Parathyroid adenoma (tissue), 2 donors: ENCODE results near the gene NOM1.
"Not testable (repeated sequence)": the region's sequence is repeated elsewhere in the genome, so short reads cannot be mapped to it uniquely, and the experiment has no call there.

Experiments used
- H2AFZ ChIP-seq: fragments of 300-600 bp; sonication (generic); one replicate; pipeline ENCODE4 v1.7.0; 2017; ENCODE audit warnings: antibody characterized with exemption, mild to moderate bottlenecking
- H3K27ac ChIP-seq: fragments of 300-600 bp; sonication (generic); one replicate; pipeline ENCODE4 v1.7.0; 2017
- H3K27me3 ChIP-seq: fragments of 300-600 bp; sonication (generic); one replicate; pipeline ENCODE4 v1.7.0; 2017; ENCODE audit warnings: low read length; ENCODE audit not compliant: control insufficient read depth, insufficient read depth
- H3K36me3 ChIP-seq: fragments of 300-600 bp; sonication (generic); one replicate; pipeline ENCODE4 v1.7.0; 2017; ENCODE audit warnings: low read length; ENCODE audit not compliant: control insufficient read depth, insufficient read depth
- H3K4me1 ChIP-seq: fragments of 300-600 bp; sonication (generic); one replicate; pipeline ENCODE4 v1.7.0; 2017; ENCODE audit warnings: control low read depth
- H3K4me2 ChIP-seq: fragments of 300-600 bp; sonication (generic); one replicate; pipeline ENCODE4 v1.7.0; 2017; ENCODE audit warnings: low read length
- H3K4me3 ChIP-seq: fragments of 300-600 bp; sonication (generic); one replicate; pipeline ENCODE4 v1.7.0; 2017; ENCODE audit warnings: low read depth, low read length
- H3K79me2 ChIP-seq: fragments of 300-600 bp; sonication (generic); one replicate; pipeline ENCODE4 v1.7.0; 2017; ENCODE audit warnings: control low read depth
- H3K9ac ChIP-seq: fragments of 300-600 bp; sonication (generic); one replicate; pipeline ENCODE4 v1.7.0; 2017; ENCODE audit warnings: mild to moderate bottlenecking
- H3K9me3 ChIP-seq: fragments of 300-600 bp; sonication (generic); one replicate; pipeline ENCODE4 v1.7.0; 2017; ENCODE audit warnings: low read length; ENCODE audit not compliant: control insufficient read depth
- CTCF ChIP-seq: fragments of 300-600 bp; sonication (generic); IDR thresholded peaks from one replicate; pipeline ENCODE4 v1.7.0; 2017; ENCODE audit warnings: antibody characterized with exemption, mild to moderate bottlenecking
- donor health status: primary hyperparathyroidism.

NOM1 gene

DNA sequence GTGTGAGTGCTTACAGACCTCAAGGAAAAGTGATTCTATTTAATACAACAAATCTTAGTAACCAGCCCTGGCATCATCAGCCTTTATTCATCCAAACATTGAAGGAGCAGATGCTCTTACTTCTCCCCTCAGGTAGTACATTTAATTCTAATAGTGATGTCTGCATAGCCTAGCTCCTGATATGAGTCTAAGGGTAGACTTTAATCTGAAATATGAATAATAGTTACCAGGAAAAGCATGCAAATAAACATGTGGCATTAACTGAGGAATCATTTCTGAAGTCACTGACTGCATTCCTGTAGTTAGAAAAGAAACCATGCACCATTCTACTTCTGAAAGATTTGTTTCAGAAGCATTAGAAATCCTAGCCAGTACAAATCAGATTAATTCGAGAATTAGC lies 30.9 kb upstream of the NOM1 start:
- Histone ChIP-seq H3K36me3 (no peaks in the 10 kb centered on the region), H3K4me1 (no peaks in the 10 kb centered on the region), H2AFZ (no peak overlapping the region), H3K9me3 (no peaks in the 10 kb centered on the region), H3K9ac (no peak overlapping the region), H3K4me2 (no peak overlapping the region), H3K27ac (no peak overlapping the region), H3K27me3 (no peaks in the 10 kb centered on the region), H3K79me2 (no peaks in the 10 kb centered on the region), H3K4me3 (no peak overlapping the region)
- TF ChIP-seq CTCF = no peak

GRCh38 chr7:156919132-156919713 lies 30.3 kb upstream of the NOM1 start:
- Histone ChIP-seq H2AFZ (no peak overlapping the region), H3K4me2 (no peak overlapping the region), H3K36me3 (no peaks in the 10 kb centered on the region), H3K4me3 (no peak overlapping the region), H3K79me2 (no peaks in the 10 kb centered on the region), H3K9ac (no peak overlapping the region), H3K4me1 (no peaks in the 10 kb centered on the region), H3K9me3 (no peaks in the 10 kb centered on the region), H3K27ac (no peak overlapping the region), H3K27me3 (no peaks in the 10 kb centered on the region)
- no peak for TF ChIP-seq CTCF

DNA sequence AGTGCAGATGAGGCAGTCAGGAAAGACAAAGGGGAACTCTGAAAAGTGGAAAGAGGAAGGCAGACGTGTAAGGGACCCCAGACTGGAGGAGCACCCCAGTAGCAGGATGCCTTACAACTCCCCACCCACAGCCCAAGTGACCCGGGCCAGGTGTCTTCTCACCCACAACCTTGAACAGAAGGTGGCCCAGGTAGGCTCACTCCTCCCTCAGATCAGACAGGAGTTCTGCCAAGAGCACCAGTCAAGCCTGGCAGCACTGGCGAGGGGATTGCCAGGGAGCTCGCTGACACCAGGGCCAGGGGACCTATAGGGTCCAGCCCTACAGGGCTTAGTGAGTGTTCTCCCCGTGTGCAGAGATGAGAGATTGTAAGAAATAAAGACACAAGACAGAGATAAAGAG lies 29.4 kb upstream of the NOM1 start:
- no peak overlapping the region for H3K4me2 ChIP-seq
- H3K4me3 ChIP-seq = no peak overlapping the region
- H3K9me3 ChIP-seq = no peaks in the 10 kb centered on the region
- no peak overlapping the region for H2AFZ ChIP-seq
- TF ChIP-seq CTCF = no peak
- H3K4me1 ChIP-seq = no peaks in the 10 kb centered on the region
- no peak overlapping the region for H3K27ac ChIP-seq
- no peak overlapping the region for H3K9ac ChIP-seq
- H3K36me3 ChIP-seq = no peaks in the 10 kb centered on the region
- no peaks in the 10 kb centered on the region for H3K27me3 ChIP-seq
- no peaks in the 10 kb centered on the region for H3K79me2 ChIP-seq

DNA sequence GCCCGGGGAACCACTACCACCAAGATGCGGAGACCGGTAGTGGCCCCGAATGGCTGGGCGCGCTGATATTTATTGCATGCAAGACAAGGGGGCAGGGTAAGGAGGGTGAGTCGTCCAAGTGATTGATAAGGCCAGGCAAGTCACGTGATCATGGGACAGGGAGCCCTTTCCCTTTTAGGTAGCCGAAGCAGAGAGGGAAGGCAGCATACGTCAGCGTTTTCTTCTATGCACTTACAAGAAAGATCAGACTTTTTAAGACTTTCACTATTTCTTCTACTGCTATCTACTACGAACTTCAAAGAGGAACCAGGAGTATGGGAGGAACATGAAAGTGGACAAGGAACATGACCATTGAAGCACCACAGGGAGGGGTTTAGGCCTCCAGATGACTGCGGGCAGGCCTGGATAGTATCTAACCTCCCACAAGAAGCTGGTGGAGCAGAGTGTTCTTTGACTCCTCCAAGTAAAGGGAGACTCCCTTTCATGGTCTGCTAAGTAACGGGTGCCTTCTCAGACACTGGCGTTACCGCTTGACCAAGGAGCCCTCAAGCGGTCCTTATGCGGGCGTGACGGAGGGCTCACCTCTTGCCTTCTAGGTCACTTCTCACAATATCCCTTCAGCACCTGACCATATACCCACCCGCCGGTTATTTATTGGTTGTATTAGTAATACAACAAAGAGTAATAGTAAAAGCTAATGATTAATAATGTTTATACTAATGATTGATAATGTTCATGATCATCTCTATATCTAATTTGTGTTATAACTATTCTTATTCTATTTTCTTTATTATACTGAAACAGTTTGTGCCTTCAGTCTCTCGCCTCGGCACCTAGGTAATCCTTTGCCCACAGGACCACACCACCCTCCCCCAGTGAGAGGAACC lies 28.8 kb upstream of the NOM1 start:
- H3K27me3 ChIP-seq, H3K9ac ChIP-seq: not testable (repeated sequence)

DNA sequence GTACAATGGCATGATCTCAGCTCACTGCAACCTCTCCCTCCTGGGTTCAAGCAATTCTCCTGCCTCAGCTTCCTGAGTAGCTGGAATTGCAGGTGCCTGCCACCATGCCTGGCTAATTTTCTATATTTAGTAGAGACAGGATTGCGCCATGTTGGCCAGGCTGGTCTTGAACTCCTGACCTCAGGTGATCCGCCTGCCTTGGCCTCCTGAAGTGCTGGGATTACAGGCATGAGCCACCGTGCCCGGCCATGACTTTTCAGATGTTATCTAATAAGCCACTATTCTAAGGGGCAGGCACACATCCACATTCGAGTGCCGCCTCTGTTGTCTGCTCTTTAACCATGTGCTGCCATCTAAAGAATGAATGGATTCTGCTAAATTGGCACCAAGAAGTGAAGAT lies 27.2 kb upstream of the NOM1 start:
- not testable (repeated sequence) for H3K36me3 ChIP-seq

More for the DNA sequence above, 28.8 kb upstream of the NOM1 start:
- not testable (repeated sequence) for H3K4me3 ChIP-seq, H3K27ac ChIP-seq, H3K36me3 ChIP-seq, H3K4me2 ChIP-seq, H3K9me3 ChIP-seq, H2AFZ ChIP-seq, H3K4me1 ChIP-seq, H3K79me2 ChIP-seq

DNA sequence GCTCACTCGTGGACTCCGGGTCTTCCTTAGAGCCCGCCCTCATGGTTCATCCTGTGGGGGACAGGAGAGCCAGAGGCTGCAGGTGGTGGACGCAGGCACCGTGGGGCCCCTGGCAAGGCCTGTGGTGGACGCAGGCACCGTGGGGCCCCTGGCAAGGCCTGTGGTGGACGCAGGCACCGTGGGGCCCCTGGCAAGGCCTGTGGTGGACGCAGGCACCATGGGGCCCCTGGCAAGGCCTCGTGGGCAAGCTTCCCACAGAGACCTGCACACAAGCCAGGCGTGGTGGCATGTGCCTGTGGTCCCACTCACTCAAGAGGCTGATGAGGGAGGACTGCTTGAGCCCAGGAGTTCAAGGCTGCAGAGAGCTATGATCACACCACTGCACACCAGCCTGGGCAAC lies 23.7 kb upstream of the NOM1 start:
- H3K9ac ChIP-seq, H3K9me3 ChIP-seq, H3K4me2 ChIP-seq, H3K79me2 ChIP-seq, H3K27ac ChIP-seq, H3K36me3 ChIP-seq, H2AFZ ChIP-seq, H3K27me3 ChIP-seq, H3K4me1 ChIP-seq, H3K4me3 ChIP-seq: not testable (repeated sequence)

More for the DNA sequence above, 27.2 kb upstream of the NOM1 start:
- H2AFZ ChIP-seq, H3K4me1 ChIP-seq, H3K9ac ChIP-seq, H3K9me3 ChIP-seq, H3K4me2 ChIP-seq, H3K79me2 ChIP-seq, H3K27ac ChIP-seq, H3K27me3 ChIP-seq, H3K4me3 ChIP-seq: not testable (repeated sequence)
